GM21526 (cell line): ENCODE data around the gene ARHGAP8.

Experiments
- ATAC-seq: cut with Tn5 transposase; IDR thresholded peaks from one replicate; pipeline ENCODE4 v1.9.1; 2021; ENCODE audit warnings: moderate library complexity; ENCODE audit not compliant: unreplicated experiment, low FRiP score

Gene ARHGAP8

DNA sequence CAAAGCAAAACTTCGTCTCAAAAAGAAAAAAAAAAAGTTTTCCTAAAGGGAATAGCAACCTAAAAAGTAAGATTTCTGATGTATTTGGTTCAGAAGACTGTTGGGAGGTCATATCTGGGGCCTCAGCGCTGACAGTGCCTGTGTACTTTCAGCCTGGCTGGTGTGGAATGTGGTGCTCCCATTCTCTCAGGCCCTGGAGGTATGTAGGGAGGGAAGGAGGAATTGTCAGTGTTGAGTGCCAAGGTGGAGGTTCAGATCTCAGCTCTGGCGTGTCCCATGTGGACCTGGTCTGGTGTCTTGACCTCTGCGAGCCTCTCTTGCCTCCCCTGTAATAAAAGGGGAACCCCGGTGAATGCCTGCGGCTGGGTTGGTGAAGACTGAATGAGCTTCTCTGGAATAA, 28.0 kb upstream of the ARHGAP8 start:
- no peak for ATAC-seq

DNA sequence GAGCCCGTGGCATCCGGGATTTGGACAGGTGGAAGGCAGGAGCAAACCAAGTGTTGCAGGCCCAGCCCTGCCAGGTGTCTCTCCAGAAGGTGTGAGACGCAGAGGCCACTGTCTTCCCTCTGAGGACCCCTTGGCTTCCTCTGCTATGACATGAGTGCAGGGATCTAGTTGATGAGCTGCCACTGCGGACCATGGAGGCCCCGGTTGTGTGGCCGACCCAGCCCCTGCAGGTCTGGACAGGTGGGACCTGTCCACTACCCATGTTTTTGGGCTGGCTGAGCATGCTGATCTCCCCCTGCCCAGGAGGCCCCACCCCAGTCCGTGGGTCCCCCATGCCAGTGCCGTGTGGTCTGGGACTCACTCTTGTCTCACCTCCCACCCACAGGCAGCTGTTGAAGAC, 27.5 kb upstream of the ARHGAP8 start:
- ATAC-seq: no peak

DNA sequence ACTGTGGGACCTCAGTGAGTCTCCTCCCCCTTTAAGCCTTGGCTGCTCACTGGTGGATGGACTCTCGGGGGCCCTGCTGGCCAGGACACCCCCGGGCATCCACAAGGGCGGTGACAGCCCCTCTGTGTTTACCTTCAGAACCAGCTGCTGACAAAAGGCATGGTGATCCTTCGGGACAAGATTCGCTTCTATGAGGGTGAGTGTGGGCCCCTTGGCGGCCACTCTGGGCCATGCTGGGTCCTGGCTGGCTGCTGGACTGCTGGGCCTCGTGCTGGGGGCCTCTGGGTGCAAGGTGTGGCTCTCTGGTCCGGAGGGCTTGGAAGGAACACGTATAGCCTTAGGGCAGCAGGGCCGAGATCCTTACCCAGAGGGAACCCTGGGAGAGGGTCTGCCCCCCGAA, 25.9 kb upstream of the ARHGAP8 start:
- ATAC-seq: no peak

DNA sequence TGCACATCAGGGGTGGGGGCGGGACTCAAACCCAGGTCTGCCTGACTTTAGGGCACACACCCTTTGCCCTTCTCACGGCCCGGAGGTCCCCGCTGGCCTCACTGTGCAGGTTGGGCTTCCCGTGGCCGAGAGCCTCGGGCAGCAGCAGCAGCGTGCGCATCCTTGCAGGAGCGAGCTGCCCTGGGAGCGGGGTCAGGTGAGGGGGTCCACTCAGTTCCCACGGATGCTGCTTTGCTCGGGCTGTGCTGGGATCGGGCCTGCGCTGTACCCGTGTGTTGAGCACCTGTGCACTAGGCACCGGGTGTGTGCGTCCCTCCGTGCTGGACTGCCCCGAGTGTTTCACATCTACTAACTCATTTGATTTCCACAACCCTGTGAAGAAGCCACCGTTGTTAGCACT, 25.2 kb upstream of the ARHGAP8 start:
- no peak for ATAC-seq

DNA sequence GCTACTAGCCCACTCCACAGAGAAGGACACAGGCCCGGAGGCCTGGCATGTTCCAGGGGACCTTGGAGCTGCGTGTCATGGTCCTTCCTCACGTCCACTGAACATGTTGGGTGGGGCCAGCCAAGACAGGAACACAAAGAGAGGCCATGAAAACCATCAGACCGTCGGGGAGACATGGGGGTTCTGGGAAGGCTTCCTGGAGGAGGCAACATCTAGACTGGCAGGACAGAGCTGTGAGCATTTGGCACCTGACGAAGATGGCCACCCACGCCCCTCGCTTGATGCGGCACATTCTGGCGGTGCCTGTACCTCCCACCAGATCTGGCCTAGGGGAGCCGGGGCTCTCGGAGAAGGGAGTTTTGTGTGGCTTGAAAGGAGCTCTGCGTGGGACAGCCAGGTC, 24.7 kb upstream of the ARHGAP8 start:
- no peak for ATAC-seq

DNA sequence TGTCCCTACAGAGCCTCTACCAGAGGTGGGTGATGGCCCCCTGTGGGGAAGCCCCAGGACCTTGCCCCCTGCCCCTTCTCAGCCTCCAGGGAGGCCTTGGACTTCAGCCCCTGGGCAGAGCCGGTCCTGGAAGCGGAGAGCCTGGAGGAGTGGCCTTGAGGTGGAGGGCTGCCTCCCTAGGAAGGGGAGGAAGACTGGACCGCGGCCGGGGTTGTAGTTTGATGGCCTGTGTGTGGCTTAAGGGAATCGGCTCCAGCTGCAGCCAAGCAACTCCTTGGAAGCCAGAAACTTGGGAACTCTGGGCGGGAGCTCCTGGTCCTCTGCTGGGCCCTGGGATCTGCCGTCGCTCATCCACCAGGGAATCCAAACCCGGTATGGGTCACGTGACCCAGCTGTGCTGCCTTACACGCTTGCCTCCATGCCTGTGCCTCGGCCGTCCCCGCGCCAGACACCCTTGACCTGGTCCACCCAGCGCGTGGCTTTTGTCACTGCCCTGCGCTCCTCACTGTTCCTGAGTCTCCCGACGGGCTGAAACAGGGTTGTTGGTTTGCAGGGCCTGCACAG, 23.5 kb upstream of the ARHGAP8 start:
- no peak for ATAC-seq

DNA sequence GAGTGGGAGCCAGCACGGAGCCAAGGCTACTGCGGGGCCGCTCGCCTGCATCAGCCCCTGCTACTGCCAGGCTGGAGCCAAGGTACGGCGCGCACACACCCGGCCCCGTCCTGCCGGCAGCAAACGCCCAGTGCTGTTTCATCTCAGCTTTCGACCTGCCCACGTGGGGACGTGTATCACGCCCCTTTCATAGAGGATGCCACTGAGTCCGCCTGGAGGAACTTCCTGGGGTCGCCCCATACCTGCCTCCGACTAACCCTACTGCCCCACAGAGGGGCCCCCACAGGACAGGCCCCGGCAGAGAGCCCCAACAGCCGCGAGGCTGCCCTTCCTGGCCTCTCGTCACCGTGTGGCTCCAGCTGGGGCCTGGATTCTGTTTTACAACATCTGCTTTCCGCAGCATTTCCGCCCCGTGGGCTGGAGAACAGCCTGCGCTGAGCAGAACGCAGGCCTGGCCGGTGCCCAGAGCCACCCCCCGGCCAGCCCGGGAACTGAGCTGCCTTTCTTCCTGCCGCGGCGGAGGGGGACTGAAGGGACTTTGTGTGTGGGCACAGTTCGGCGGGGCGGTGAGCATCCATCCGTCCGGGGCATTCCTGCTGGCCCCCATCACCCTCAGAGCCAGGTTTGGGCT, 22.9 kb upstream of the ARHGAP8 start:
- no peak for ATAC-seq

DNA sequence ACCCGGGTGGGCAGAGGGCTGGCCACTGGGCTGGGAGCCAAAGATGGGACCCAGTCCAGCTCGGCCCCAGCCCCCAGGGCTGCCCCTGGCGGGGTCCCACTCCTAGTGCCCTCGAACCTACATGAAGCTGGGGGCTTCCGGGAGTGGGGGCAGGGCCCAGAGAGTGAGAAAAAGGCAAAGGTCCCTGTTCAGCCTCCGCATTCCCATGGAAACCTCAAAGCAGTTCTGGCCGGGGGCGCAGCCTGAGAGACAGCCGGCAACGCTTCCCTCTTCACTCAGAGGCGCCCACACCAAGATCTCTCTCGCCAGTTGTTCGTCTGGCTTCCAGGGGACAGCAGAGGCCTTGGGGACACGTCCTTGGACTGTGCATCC, 22.4 kb upstream of the ARHGAP8 start:
- ATAC-seq: no peak

DNA sequence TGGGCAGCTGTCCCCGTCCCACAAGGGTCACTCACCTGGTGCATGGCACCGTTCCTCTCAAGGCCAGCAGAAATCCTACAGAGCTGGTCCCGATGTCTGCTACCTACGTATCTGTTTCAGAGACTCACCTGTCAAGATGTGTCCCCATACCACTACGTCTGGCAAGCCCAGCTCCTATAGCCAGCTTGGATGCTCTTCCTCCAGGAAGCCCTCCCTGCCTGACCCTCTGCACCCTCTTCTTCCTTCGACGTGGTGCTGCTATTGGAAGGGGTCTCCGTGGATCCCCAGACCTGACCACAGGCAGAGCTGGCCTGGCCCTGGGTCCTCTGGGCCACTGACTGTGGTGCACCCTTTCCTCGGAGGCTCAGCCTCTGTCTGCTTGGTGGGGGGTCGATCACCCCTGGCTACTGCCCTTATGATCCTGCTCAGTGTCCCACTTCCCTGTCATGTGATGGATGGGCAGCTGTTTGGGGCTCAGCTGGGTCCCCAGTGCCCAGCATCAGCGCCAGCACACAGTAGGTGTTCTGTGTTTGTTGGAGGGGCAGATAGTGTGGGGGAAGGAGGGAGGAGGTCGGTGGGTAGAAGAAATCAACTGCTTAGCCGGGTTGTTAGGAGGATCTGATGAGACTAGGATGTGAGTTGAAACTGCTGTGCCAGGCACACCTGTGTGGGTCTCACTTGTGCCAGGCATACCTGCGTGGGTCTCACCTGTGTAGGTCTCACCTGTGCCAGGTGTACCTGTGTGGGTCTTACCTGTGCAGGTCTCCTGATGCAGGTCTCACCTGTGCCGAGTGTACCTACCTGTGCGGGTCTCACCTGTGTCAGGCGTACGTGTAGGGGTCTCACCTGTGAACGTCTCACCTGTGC, 21.7 kb upstream of the ARHGAP8 start:
- no peak for ATAC-seq

DNA sequence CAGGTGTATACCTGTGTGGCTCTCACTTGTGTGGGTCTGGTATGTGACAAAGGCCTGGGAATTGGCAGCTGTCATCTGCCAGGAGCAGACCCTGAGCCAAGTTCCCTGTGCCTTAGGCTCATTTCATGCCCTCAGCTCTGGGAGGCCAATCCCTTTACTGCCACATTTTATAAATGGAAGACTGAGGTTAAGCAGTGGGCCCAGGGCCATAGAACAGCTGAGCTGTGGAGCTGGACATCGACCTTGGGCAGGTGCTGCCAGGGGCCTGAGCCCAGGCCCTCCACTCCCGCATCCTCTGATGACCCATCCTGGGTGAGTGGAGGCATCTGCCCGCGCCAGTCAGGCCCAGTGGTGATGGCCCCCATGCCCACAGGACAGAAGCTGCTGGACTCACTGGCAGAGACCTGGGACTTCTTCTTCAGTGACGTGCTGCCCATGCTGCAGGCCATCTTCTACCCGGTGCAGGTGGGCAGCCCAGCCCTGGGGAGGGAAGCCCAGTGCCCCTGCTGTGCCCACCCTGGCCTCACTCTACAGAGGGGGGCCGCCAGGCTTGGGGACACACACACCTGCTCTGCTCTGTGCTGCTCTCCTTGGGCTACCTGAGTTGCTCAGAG, 20.9 kb upstream of the ARHGAP8 start:
- ATAC-seq: no peak

DNA sequence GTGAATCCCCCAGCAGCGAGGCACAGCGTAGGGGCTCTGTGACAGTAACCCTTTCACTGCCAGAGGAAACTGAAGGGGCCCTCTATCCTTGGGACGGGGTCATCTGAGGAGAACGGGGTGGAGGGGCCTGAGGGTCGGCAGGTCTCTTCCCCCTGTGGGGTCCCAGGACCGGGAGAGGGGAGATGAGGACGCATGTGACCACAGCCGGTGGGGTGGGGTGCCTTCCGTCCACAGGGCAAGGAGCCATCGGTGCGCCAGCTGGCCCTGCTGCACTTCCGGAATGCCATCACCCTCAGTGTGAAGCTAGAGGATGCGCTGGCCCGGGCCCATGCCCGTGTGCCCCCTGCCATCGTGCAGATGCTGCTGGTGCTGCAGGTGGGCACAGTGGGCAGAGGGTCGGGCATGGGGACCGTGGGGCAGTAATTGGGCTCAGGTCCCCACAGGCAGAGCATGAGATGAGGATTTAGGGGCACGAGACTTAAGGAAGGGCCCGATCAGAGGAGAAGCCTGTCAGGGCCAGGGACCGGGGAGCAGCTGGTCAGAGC, 20.3 kb upstream of the ARHGAP8 start:
- ATAC-seq: no peak

DNA sequence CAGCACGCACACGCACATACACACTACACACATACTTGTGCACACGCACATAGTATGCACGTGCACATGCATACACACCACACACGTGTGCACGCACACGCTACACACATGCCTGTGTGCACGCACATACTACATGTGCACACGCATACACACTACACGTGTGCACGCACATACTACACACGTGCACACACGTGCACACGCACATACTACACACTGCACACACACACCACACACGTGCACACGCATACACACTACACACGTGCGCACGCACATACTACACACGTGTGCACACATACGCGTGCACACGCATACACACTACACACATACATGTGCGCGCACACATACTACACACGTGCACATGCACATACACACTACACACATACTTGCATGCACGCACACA, 19.7 kb upstream of the ARHGAP8 start:
- ATAC-seq: no peak

DNA sequence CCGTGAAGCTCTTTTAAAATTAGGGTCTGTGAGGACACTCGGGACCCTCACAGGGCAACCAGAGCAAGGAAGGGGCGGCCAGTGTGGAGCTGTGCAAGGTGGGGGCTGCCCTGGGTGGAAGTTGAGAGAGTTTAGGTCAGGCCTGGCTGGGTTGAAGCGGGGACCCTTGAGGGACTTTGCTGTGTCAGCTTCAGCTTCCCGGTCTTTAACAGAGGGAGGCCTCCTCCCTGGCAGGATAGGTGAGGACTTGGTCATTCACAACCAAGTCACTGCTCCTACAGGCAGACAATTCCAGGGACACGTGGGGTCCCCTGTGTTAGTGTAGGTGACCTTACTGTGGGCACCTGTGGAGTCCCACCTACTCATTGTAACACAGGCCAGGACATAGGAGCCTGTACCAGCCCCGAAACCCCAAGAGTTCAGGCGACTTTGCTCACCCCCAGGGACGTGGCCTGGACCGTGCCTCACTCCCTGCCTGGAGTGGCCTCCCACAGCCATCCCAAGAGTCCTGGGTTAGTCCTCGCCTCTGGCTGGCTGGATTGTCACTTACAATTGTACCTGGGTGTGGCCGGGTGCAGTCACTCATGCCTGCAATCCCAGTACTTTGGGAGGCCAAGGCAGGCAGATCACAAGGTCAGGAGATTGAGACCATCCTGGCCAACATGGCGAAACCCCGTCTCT, 18.8 kb upstream of the ARHGAP8 start:
- ATAC-seq: no peak

DNA sequence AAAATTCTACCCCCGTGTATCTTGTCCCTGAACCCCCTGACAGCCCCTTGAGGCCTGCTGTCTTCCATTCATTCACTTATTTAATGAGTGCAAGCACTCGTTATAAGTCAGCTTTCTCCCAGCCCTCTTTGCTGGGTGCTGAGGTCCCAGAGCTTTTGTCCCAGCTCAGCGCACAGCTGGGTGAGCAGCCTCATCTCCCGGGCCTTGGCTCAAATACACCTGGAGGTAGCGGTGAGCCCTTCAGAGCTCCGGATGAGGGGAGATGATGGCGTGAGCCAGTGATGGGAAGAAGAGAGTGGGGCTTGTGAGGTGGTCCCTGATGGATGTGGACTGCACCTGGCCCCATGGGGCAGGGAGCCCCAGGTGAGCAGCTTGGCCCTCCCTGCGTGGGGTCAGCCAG, 18.1 kb upstream of the ARHGAP8 start:
- ATAC-seq: no peak

DNA sequence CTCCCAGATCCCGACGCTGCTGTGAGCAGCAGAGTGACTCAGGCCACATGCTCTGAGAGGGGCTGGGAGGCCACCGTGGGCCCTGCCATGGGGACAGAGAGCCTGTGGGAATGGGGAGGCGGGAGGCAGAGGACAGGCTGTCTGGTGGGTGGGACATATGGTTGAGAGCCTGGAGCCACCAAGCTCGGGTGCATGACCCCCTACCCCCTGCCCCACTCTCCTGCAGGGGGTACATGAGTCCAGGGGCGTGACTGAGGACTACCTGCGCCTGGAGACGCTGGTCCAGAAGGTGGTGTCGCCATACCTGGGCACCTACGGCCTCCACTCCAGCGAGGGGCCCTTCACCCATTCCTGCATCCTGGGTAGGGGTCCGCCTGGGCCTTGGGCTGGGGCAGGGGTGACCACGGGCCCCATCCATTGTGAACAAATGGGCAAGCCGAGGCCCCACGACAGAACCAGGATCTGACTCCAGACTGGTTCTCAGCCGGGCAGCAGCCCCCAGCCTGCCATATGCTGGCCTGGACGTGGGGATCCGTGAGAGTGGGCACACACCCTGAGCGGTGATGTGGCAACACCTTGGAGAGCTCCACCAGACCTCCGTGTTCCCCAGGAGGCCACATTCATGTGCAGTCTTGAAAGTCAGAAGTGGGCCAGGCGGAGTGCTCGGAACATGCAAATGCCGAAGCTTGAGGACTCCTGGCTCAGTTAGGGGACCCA, 17.4 kb upstream of the ARHGAP8 start:
- ATAC-seq: no peak

DNA sequence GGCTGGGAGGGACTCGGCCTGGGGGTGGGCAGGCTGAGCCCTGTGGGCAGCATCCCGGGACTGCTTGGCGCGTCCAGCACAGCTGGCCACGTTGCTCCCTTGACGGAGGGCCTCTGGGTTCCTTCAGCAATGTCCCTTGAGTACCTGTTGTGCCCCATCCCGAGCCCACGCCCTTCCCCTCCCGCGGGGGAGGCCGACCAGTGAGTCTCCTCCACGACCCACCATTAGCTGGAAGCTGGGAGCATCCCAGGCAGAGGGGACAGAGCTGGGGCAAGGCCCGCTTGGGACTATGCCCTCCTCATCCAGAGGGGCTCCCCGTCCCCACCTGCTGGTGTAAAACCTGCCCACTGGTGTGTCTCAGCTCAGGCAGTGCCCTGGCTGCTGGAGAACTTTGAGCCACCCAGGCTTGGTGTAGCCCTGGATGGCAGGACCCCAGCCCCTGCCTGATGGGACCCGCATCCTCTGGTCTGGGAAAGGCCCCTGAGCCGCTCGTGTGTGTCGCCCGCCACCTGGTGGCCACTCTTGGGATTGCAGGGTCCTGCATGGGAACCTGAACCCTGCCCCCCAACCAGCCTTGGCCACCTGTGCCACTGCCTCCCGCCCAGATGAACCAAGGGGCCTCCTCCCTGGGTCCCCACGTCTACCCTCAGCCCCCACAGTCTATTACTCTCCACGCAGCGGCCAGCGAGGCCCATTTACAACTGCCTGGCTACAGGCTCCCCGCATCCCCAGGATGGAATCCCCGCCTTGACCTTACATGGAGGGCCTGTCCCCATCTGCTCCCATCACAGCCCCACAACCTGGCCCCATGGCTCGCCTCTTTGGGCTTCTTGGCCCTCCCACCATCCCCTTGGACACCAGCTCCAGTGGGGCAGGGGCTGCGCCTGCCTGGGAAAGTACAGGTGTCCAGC, 16.6 kb upstream of the ARHGAP8 start:
- no peak for ATAC-seq

DNA sequence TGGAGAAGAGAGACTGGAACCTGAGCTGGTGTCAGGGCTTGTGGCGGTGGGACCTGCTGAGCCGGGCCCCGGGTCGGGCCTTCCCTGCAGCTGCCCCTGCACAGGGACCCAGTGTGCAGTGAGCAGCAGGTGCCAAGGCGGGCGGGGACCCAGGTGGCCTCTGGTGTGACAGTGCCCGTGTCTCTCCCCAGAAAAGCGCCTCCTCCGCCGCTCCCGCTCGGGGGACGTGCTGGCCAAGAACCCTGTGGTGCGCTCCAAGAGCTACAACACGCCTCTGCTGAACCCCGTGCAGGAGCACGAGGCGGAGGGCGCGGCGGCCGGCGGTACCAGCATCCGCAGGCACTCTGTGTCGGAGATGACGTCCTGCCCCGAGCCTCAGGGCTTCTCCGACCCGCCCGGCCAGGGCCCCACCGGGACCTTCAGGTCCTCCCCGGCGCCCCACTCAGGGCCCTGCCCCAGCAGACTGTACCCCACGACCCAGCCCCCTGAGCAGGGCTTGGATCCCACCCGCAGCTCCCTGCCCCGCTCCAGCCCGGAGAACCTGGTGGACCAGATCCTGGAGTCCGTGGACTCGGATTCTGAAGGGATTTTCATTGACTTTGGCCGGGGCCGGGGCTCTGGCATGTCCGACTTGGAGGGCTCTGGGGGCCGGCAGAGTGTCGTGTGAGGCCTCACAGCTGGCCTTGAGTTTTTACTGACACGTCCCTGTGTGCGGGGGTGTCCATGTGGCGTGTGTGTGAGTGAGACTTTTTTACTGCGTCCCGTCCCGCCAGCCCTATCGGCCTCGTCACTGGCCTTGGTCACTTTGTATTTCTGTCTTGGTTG, 15.6 kb upstream of the ARHGAP8 start:
- no peak for ATAC-seq
